Cerebellar cortex (tissue), 1 donor: Measurements from ENCODE around the gene LAMB4.

Source experiments
- DNase-seq: peaks from one replicate; pipeline ENCODE4 v3.0.0-alpha.2; 2015; ENCODE audit warnings: low spot score

The LAMB4 gene

GRCh38 chr7:108142180-108142579 lies 12.0 kb upstream of the LAMB4 start:
- no peak for DNase-seq

GRCh38 chr7:108140671-108141070 lies 10.5 kb upstream of the LAMB4 start:
- no peak for DNase-seq

GRCh38 chr7:108138911-108139310 lies 8.8 kb upstream of the LAMB4 start:
- no peak for DNase-seq

GRCh38 chr7:108137993-108138392 lies 7.8 kb upstream of the LAMB4 start:
- DNase-seq, result no peak

DNA sequence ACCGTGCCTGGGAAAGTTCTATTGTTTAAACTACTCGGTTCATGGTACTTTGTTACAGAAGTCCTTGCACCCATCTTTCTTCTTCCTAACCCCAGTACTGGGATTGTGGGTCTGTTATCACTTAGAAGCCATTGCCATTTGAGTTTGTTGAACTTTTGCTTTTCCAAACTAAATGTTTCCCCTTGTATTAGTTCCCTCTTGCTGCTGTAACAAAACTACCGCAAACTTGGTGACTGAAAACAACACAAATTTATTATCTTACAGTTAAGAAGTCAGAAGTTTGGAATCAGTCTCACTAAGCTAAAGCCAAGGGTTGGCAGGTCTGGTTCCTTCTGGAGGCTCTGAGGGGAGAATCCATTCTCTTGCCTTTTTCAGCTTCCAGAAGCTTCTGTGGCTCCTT lies 6.9 kb upstream of the LAMB4 start:
- DNase-seq, result no peak

DNA sequence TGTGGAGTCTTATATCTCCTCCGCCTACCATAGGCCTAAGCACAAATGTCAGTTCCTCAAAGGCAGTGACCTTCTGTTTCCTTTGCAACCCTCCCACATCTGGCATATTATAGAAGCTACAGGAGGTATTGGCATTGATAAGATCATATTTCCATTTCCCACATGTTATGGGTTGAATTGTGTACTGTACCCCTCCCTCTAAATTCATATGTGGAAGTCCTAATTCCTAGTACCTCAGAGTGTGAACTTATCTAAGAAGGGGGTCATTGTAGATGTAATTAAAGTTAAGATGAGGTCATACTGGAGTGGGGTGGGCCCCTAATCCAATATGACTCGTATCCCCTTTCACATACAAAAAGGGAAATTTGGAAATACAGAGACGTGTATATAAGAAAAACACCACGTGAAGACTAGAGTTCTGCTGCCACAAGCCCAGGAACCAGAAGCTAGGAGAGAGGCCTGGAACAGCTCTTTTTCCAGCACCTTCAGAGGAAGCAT lies 6.1 kb upstream of the LAMB4 start:
- no peak for DNase-seq

GRCh38 chr7:108135446-108136190 lies 5.5 kb upstream of the LAMB4 start:
- DNase-seq, result no peak

- no peak for DNase-seq
Observed at GRCh38 chr7:108134486-108134885, 4.3 kb upstream of the LAMB4 start.

DNA sequence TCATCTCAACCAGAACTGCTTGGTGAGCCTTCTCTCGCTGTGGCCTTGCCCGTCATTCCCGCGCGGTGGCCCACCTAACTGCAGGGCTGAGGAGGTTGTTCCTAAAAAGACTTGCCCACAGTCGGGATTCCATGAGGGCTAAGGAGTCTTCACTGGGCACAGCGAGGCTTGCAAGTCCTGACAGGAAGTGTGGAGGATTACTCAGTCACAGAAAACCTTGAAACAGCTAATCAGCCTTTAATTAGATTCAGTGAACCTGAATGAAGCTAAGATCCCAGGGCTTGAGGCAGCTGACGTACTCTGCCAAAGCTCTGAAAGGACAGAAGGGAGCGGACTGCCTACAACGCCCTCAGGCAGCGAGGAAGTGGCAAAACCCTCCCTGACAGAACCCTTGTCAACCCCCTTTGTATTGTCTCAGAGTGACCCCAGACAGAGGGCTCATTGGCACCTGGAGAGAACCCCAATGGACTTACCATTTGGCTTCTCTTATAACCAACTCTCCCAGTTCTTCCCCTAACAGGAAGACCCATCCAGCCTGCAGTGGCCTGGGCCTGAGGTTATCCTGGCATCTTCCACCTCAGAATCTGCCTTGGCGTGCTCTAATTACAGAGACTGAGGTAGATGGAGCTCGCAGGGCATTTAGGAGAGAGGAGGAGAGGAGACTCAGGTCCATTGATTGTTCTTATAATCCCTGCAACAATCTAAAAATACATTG lies 2.5 kb upstream of the LAMB4 start:
- DNase-seq, result no peak

- DNase-seq, result no peak
Observed at GRCh38 chr7:108129018-108129965, 869 bp downstream of the LAMB4 start.

DNA sequence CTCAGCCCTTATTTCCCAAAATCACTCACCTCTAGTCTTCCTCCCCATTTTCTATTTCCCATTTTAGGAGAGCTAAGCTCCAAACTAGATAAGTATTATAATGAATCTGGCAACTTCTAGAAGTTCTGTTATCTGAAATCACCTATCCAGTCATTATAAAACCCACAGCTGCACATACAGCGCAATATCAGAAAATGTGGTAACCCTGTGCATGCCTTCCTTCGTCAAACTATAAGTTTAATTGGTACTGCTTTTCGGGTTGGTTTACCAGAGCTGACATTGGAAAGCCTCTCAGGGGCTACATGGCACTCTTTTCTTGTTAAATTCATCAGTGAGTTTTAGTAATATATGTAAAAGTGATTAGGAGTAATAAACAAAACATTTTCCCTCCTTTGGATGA lies 1.6 kb downstream of the LAMB4 start:
- no peak for DNase-seq

DNA sequence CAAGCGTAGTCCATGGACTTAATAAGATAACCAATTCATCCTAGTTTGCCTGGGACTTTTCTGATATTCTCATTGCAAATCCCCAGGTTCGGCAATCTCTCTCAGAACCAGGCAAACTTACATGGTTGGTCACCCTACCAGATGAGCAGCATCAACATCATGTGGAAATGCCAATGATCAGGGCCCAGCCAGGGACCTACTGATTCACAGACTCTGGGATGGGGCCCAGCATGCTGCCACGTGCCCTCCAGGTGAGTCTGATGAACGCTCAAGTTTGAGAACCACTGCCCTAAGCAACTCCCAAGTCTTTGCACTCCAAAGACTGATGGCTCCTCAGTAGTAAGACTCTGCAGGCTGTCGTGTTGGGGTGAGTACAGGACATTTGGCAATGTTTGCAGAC lies 2.7 kb downstream of the LAMB4 start:
- no peak for DNase-seq

DNA sequence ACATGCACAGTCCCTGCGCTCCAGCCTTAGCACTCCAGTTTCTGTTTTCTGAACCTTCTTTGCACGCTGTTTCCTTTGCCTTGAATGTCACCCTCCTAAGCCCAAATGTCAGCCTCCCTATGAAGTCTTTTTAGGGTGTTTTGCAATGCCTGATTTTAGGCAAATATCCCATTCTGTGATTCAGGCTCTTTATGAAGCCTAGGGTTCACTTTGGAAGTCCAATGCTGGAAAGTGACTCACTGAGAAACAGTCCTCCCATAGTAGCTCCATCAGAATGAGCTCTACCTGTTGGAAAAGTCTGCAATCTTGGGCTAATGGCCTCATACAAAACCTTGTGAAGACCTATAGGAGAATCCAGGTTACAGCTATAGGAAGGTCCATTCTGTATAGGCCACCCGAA lies 5.3 kb downstream of the LAMB4 start:
- no peak for DNase-seq

GRCh38 chr7:108122181-108122580 lies 8.0 kb downstream of the LAMB4 start:
- DNase-seq, result no peak

- no peak for DNase-seq
Observed at GRCh38 chr7:108120933-108121332, 9.2 kb downstream of the LAMB4 start.

GRCh38 chr7:108120196-108120595 lies 10.0 kb downstream of the LAMB4 start:
- DNase-seq, result no peak

DNA sequence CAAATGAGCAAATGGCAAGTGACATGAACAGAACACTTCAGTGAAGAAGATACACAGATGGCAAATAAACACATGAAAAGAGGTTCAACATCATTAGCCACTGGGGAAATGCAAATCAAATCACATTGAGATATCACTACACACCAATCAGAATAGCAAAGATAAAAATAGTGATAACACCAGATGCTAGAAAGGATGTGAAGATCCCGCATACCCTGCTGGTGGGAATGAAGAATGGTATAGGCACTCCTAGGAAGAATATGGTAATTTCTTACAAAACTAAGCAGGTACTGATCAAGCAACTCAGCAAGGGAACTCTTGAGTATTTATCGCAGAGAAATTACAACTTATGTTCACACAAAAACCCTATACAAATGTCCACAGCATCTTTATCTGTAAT lies 11.2 kb downstream of the LAMB4 start:
- no peak for DNase-seq

- DNase-seq, result peak; percentile 5
Observed at GRCh38 chr7:108114117-108114841, 15.9 kb downstream of the LAMB4 start.

DNA sequence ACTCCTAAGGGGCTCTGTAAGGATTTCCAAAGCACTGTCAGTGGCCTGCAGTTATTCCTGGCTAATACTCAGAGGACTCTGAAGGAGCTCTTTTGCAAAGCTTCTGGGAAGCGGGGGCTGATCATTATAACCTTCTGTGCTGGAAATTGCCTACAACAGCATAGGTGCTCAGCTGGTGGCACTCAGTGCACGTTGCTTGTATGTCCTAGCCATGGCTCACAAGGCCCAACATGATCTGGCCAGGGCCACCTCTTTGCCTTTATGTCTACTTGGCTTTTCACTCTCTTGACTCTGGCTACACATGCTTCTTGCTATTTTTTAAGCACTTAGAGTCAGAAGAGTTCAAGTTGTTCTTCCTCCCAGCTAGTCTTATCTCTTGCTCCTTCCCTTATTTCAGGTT lies 17.5 kb downstream of the LAMB4 start:
- no peak for DNase-seq

GRCh38 chr7:108109221-108109908 lies 20.8 kb downstream of the LAMB4 start:
- peak; percentile 3 for DNase-seq

- no peak for DNase-seq
Observed at GRCh38 chr7:108108131-108108530, 22.0 kb downstream of the LAMB4 start.
